Measurements from ENCODE around the gene POLA1.

POLA1 gene

DNA sequence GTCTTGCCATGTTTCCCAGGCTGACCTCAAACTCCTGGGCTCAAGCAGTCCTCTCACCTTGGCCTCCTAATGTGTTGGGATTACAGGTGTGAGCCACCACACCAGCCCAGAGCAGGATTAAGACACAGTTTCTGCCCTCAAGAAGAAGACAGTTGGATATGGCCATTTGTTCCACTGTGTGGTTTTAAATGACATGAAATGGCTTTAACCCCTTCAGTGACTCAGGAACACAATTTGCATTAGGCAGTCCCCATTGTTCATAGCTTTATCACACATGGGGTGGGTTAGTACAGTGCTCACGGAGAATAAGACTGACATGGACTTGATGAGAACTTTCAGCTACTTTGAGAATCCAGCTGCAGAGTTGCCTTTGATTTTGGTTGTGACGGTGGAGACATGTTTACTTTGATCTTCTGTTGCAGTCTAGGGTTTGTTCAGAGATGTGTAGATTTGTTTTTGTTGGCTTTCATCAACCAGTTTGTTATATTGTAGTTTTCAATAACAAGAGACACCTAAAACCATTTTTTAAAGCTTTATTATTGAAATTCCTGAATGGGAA is 261.7 kb downstream of the POLA1 start:
- DNase-seq (ENCODE audit: low spot score) (no peak), ATAC-seq (ENCODE audit: low read depth) (no peak)
- Histone ChIP-seq H3K4me1 (ENCODE audit: insufficient read depth, poor library complexity, severe bottlenecking) (no peaks in the 10 kb centered on the region), H3K36me3 (ENCODE audit: low read depth) (no peaks in the 10 kb centered on the region), H3K9me3 (ENCODE audit: severe bottlenecking) (no peaks in the 10 kb centered on the region), H3K4me3 (ENCODE audit: severe bottlenecking) (no peak overlapping the region), H3K27me3 (ENCODE audit: insufficient read depth, poor library complexity, severe bottlenecking) (no peaks in the 10 kb centered on the region), H3K27ac (ENCODE audit: poor library complexity, severe bottlenecking) (no peak overlapping the region)
- no peak for TF ChIP-seq CTCF (IDR thresholded peaks at IDR 0.05; ENCODE audit: poor library complexity, severe bottlenecking)

DNA sequence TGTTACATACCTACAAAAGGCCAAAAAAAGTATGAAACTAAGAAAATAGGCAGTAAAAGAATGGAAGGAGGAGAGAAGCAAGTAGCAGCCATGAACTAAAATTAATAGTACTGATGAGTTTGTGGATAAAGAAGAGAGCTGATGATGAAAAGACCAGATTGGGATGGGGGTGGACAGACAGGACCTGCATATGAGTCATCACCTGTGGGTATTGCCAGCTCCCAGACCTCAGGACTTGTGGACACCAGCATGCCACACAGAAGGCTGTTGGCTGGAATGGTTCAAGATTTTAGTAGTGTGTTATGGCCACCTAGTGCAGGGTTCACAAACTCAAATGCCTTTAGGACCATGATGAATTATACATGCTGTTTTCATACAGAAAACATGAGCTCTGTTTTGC is 263.1 kb downstream of the POLA1 start:
- Histone ChIP-seq H3K4me1 (ENCODE audit: insufficient read depth, poor library complexity, severe bottlenecking) (no peaks in the 10 kb centered on the region), H3K27ac (ENCODE audit: poor library complexity, severe bottlenecking) (no peak overlapping the region), H3K36me3 (ENCODE audit: low read depth) (no peaks in the 10 kb centered on the region), H3K27me3 (ENCODE audit: insufficient read depth, poor library complexity, severe bottlenecking) (no peaks in the 10 kb centered on the region), H3K9me3 (ENCODE audit: severe bottlenecking) (no peaks in the 10 kb centered on the region), H3K4me3 (ENCODE audit: severe bottlenecking) (no peak overlapping the region)
- DNase-seq (ENCODE audit: low spot score), result no peak
- ATAC-seq (ENCODE audit: low read depth), result no peak
- no peak for TF ChIP-seq CTCF (IDR thresholded peaks at IDR 0.05; ENCODE audit: poor library complexity, severe bottlenecking)

- H3K4me1 ChIP-seq (ENCODE audit: insufficient read depth, poor library complexity, severe bottlenecking), result no peaks in the 10 kb centered on the region
- no peak overlapping the region for H3K27ac ChIP-seq (ENCODE audit: poor library complexity, severe bottlenecking)
- no peak for TF ChIP-seq CTCF (IDR thresholded peaks at IDR 0.05; ENCODE audit: poor library complexity, severe bottlenecking)
- no peaks in the 10 kb centered on the region for H3K9me3 ChIP-seq (ENCODE audit: severe bottlenecking)
- no peaks in the 10 kb centered on the region for H3K27me3 ChIP-seq (ENCODE audit: insufficient read depth, poor library complexity, severe bottlenecking)
- H3K36me3 ChIP-seq (ENCODE audit: low read depth), result no peaks in the 10 kb centered on the region
- no peak for ATAC-seq (ENCODE audit: low read depth)
- no peak overlapping the region for H3K4me3 ChIP-seq (ENCODE audit: severe bottlenecking)
- DNase-seq (ENCODE audit: low spot score), result no peak
Measured at GRCh38 chrX:24961809-24962208, 268.1 kb downstream of the POLA1 start.

GRCh38 chrX:24963823-24964222 is 270.1 kb downstream of the POLA1 start:
- TF ChIP-seq CTCF (IDR thresholded peaks at IDR 0.05; ENCODE audit: poor library complexity, severe bottlenecking), result no peak
- H3K4me1 ChIP-seq (ENCODE audit: insufficient read depth, poor library complexity, severe bottlenecking), result no peaks in the 10 kb centered on the region
- no peak overlapping the region for H3K4me3 ChIP-seq (ENCODE audit: severe bottlenecking)
- no peaks in the 10 kb centered on the region for H3K27me3 ChIP-seq (ENCODE audit: insufficient read depth, poor library complexity, severe bottlenecking)
- ATAC-seq (ENCODE audit: low read depth) (no peak), DNase-seq (ENCODE audit: low spot score) (no peak)
- no peaks in the 10 kb centered on the region for H3K36me3 ChIP-seq (ENCODE audit: low read depth)
- H3K27ac ChIP-seq (ENCODE audit: poor library complexity, severe bottlenecking), result no peak overlapping the region
- no peaks in the 10 kb centered on the region for H3K9me3 ChIP-seq (ENCODE audit: severe bottlenecking)

- Histone ChIP-seq H3K9me3 (ENCODE audit: severe bottlenecking) (no peaks in the 10 kb centered on the region), H3K36me3 (ENCODE audit: low read depth) (no peaks in the 10 kb centered on the region), H3K27me3 (ENCODE audit: insufficient read depth, poor library complexity, severe bottlenecking) (no peaks in the 10 kb centered on the region), H3K27ac (ENCODE audit: poor library complexity, severe bottlenecking) (no peak overlapping the region), H3K4me3 (ENCODE audit: severe bottlenecking) (no peak overlapping the region), H3K4me1 (ENCODE audit: insufficient read depth, poor library complexity, severe bottlenecking) (no peaks in the 10 kb centered on the region)
- DNase-seq (ENCODE audit: low spot score), result no peak
- ATAC-seq (ENCODE audit: low read depth), result no peak
- TF ChIP-seq CTCF (IDR thresholded peaks at IDR 0.05; ENCODE audit: poor library complexity, severe bottlenecking), result no peak
Measured at GRCh38 chrX:24965372-24965771, 271.7 kb downstream of the POLA1 start.
